HepG2 (cell line): ENCODE measurements around the gene DNPEP. TPM values are rescaled to one million over a fixed set of nuclear protein-coding genes. Genes with fewer than 3 reads are reported as not detected.

ENCODE experiments used
- BRD4 ChIP-seq: sonication (generic); formaldehyde crosslinking; IDR thresholded peaks from 2 replicates; pipeline ENCODE4 v1.4.0; 2020; ENCODE audit warnings: missing genetic modification reagents
- GABPB1 ChIP-seq: IDR thresholded peaks from 2 replicates; pipeline ENCODE4 v1.6.1; 2016; ENCODE audit warnings: mild to moderate bottlenecking, missing genetic modification reagents, moderate library complexity, missing compliant biosample characterization
- MLXIP ChIP-seq: sonication (generic); formaldehyde crosslinking; IDR thresholded peaks from 2 replicates; pipeline ENCODE4 v1.9.0; 2021; ENCODE audit warnings: missing genetic modification reagents, borderline replicate concordance
- MYC ChIP-seq: sonication (generic); formaldehyde crosslinking; IDR thresholded peaks from 2 replicates; pipeline ENCODE4 v1.9.0; 2021; ENCODE audit warnings: missing genetic modification reagents, borderline replicate concordance
- PTBP1 ChIP-seq: fragments of 200-400 bp; formaldehyde crosslinking; IDR thresholded peaks from 2 replicates; pipeline ENCODE4 v1.6.1; 2018; ENCODE audit warnings: low read length, low read depth; ENCODE audit not compliant: poor library complexity, severe bottlenecking
- RFXAP ChIP-seq: sonication (generic); formaldehyde crosslinking; IDR thresholded peaks from 2 replicates; pipeline ENCODE4 v1.4.0; 2020; ENCODE audit warnings: missing genetic modification reagents, borderline replicate concordance
- ZNF354B ChIP-seq: sonication (generic); formaldehyde crosslinking; IDR thresholded peaks from 2 replicates; pipeline ENCODE4 v1.8.0; 2022; ENCODE audit warnings: mild to moderate bottlenecking, missing genetic modification reagents
- ZNF484 ChIP-seq: sonication (generic); formaldehyde crosslinking; IDR thresholded peaks from 2 replicates; pipeline ENCODE4 v1.5.1; 2020; ENCODE audit warnings: mild to moderate bottlenecking, low read depth, missing genetic modification reagents, borderline replicate concordance
- ZNF83 ChIP-seq: sonication (generic); formaldehyde crosslinking; IDR thresholded peaks from 2 replicates; pipeline ENCODE4 v1.4.0; 2020; ENCODE audit warnings: missing genetic modification reagents, mild to moderate bottlenecking, borderline replicate concordance
- ZNF878 ChIP-seq: sonication (generic); formaldehyde crosslinking; IDR thresholded peaks from 2 replicates; pipeline ENCODE4 v1.8.1; 2023; ENCODE audit warnings: mild to moderate bottlenecking, missing genetic modification reagents, moderate library complexity
- ZZZ3 ChIP-seq: sonication (generic); formaldehyde crosslinking; IDR thresholded peaks from 2 replicates; pipeline ENCODE4 v1.4.0; 2020; ENCODE audit warnings: missing genetic modification reagents, mild to moderate bottlenecking, borderline replicate concordance
- polyA plus RNA-seq, 8 experiments: library from polyadenylated mRNA; depleted of rRNA in 3 of 8; stranded (reverse) in 7 of 8; unstranded in 1 of 8; fragments of >200 nt; fragmentation: Illumina TruSeq in 4 of 8; extraction: Trizol in 4 of 8; gene quantifications; 2 replicates each; pipeline versions ENCODE4 v1.2.1 to v1.2.3, GENCODE V29; 2011 to 2016; ENCODE audit warnings: low read depth in 4 of 8, missing spikeins in 1 of 8, mixed read lengths in 1 of 8; ENCODE audit not compliant: insufficient read depth in 1 of 8
- total RNA-seq, 5 experiments: library from RNA; depleted of rRNA; stranded (reverse); fragments of >200 nt; fragmentation: Illumina TruSeq; extraction: Trizol; gene quantifications; 2 replicates each; pipeline ENCODE4 v1.2.3, GENCODE V29; 2016; ENCODE audit warnings: low read depth in 1 of 5

DNPEP gene
- total and polyA plus RNA-seq, 2 of the 13 experiments (the other 11 are each of a cell fraction or from before 2014, with no cell fraction given), result 104 to 109 TPM

- no peak for TF ChIP-seq MLXIP (CRISPR knock-in tag)
- peak; percentile 82 for TF ChIP-seq GABPB1
- peak; percentile 37; the same call in 1 of the 2 replicates for TF ChIP-seq ZNF484 (CRISPR knock-in tag)
- peak; percentile 86 for TF ChIP-seq MYC (CRISPR knock-in tag)
- TF ChIP-seq ZZZ3, result no peak
- no peak for TF ChIP-seq ZNF354B (CRISPR knock-in tag)
- 0 out of 2 replicates have a peak, but pooled peaks have one; percentile 27 for TF ChIP-seq BRD4 (CRISPR knock-in tag)
- TF ChIP-seq RFXAP (CRISPR knock-in tag), result peak; percentile 40; the same call in 1 of the 2 replicates
- TF ChIP-seq ZNF83 (CRISPR knock-in tag), result no peak
- no peak for TF ChIP-seq PTBP1
- 0 out of 2 replicates have a peak, but pooled peaks have one; percentile 57 for TF ChIP-seq ZNF878
- TF ChIP-seq, all 625 proteins: peak for 284
Observed at GRCh38 chr2:219387306-219388120, at the start of gene DNPEP (continued).
